ENCODE results near the gene ADGRG3. TPM values are rescaled to one million over a fixed set of nuclear protein-coding genes. Genes with fewer than 3 reads are reported as not detected.

The ADGRG3 gene
- total RNA-seq, 1 donor from 2014 or later, result not detected

GRCh38 chr16:57734925-57735754 is 67.0 kb downstream of the ADGRG3 start:
- intact Hi-C loops (cut with micrococcal nuclease), result loop anchor here (1.0 to 5.0 kb wide), 10 partner anchors 22 to 892 kb away; partner anchors contain the start of genes CCDC102A, CFAP20, CNOT1 and GINS3

DNA sequence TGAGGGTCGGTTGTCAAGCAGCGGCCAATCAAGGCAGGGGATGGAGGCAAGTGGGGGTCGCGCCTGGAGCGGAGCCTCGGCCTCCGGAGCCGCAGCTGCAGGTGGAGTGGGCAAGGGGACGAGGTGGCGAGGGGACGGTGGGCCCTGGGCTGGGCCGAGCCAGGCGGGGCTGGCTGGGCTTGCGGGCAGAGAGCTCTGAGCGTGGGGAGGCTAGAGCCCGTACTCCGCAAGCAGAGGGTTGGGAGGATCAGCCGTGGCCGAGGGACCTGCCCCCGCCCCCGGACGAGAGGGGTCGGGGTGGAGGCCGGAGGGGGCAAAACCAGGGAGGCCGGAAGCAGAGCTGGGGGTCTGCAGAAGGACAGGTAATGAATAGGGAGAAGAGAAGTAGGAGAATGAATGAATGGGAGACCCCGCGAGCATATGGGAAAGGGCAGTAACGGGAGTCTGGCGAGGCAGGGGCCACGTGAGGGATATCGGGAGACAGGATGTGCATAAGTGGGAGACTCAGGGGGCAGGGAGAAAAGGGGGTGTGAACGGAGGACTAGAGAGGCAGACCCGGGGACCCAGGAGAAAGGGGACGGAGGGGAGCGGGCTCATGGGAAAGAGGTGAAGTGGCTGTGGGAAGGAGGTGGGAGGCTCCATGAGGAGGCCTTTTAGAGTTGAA is 67.8 kb downstream of the ADGRG3 start, which contains the start of gene KATNB1:
Gene KATNB1, plus strand, starts transcription at position 16 of the 664 bp plus-strand sequence. CDS start 1,474 bp downstream, outside the sequence.
- intact Hi-C loops (cut with micrococcal nuclease), result loop anchor here (1.0 to 5.0 kb wide), 11 partner anchors 21 to 891 kb away; partner anchors contain the start of genes CCDC102A, CFAP20, CNOT1 and GINS3

DNA sequence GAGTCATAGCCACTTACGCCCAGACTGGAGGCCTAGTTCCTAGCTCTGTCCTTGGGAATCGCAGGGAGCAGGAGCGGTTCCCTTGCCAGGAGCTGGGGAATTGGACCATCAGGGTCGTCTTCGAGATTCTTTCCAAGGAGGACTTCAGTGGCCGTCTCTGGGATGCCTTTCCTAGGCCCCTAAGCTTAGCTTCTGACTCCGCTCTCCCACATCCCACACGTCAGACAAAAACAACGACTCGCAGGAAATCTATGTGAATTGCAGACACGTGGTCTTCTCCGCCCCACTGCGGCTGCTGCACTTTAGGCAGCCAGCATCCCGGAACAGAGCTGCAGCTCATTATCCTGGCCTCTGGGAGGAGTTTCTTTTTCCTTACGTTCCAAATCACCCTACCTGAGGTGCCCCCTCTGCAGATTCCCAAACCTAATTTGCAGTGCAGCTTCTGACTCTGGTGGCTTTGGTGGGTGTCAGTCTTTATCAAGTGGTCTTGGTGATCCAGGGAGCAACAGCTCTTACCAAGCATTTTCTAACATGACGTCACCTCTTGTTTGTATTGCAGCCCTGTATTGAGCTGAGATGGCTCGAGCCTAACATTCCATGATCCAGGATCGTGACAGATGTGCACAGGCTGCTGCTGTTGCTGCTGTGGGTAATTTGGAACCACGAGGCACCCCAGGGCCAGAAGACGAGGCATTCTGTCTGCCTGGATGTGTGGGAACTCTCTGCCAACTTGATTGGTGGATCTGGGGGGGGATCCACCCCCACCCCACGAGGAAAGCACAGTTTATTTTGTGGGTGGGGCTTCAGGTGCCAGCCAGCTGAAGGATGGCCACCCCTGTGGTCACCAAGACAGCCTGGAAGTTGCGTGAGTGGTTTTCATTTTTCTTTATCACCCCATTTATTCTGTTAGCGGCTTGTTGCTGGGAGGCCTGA is 68.6 kb downstream of the ADGRG3 start:
- intact Hi-C loops (cut with micrococcal nuclease), result loop anchor here (1.0 to 5.0 kb wide), 4 partner anchors 89 to 891 kb away; partner anchors contain the start of gene CNOT1

DNA sequence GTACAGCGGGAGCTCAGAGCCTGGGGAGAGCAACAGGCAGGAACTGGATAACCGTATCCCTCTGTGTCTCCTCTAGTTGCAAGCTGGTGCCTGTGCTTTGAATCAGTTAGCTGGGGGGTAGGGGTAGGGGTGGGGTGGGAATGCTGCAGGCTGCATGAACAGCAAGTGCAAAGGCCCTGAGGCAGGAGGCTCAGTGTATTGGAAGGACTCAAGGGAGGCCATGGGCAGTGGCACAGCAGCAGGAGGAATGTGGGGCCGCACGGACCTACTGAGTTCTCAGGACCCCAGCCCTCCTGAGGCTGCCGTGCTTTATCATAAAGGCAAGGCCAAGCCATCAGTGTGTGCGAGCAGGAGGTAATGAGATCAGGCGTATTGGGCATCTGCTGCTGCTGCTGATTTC is 70.7 kb downstream of the ADGRG3 start:
- intact Hi-C loops (cut with micrococcal nuclease), result loop anchor here (5.0 kb wide), 3 partner anchors 92 to 888 kb away; partner anchors contain the start of gene CNOT1

Other genes with a start within 250 kb of the ADGRG3 start
- gene CIAPIN1, start 220.9 kb upstream of the ADGRG3 start, total RNA-seq, result 56.5 and 63.9 TPM in 2 replicates
- 38.3 and 39.7 TPM in 2 replicates for gene COQ9, start 220.8 kb upstream of the ADGRG3 start, total RNA-seq
- 63.3 and 64.3 TPM in 2 replicates for gene POLR2C, start 205.6 kb upstream of the ADGRG3 start, total RNA-seq
- 1.3 and 1.4 TPM in 2 replicates for gene DOK4, start 181.8 kb upstream of the ADGRG3 start, total RNA-seq
- gene CCDC102A, start 131.7 kb upstream of the ADGRG3 start, total RNA-seq, result 9.3 and 10.1 TPM in 2 replicates
- 2.4 and 2.7 TPM in 2 replicates for gene ADGRG5, start 125.7 kb upstream of the ADGRG3 start, total RNA-seq
- gene ADGRG1, start 39.7 kb upstream of the ADGRG3 start, total RNA-seq, result 0.91 and 2.4 TPM in 2 replicates
- gene DRC7, start 26.5 kb downstream of the ADGRG3 start, total RNA-seq, result not detected in 2 replicates
- 28.3 and 30.5 TPM in 2 replicates for gene KATNB1, start 67.5 kb downstream of the ADGRG3 start, total RNA-seq
- not detected in 2 replicates for gene KIFC3, start 134.2 kb downstream of the ADGRG3 start, total RNA-seq

Data from T-helper 2 cell treated with Interferon-gamma antibody and Interleukin-4, amounts not matched to agents 100 ng/mL and 5 ng/mL, for 36 hours (primary cell).